Naive thymus-derived CD4-positive, alpha-beta T cell (primary cell): ENCODE measurements around the gene MAN1A2. TPM values are rescaled to one million over a fixed set of nuclear protein-coding genes. Genes with fewer than 3 reads are reported as not detected.

Experiments
- ATAC-seq: fragments of 150-1000 bp; cut with Tn5 transposase; 2 replicates; pipeline ENCODE4 v1.10.0; 2021; ENCODE audit warnings: mild to moderate bottlenecking, moderate library complexity
- CTCF ChIA-PET: fragments of 350-600 bp; sonication (Branson Sonifier 250); formaldehyde crosslinking; loops from one replicate; lab custom pipeline; 2021; ENCODE audit warnings: antibody characterized with exemption; lab: Charles Lee
- POLR2A ChIA-PET: fragments of 350-600 bp; sonication (Branson Sonifier 250); formaldehyde crosslinking; loops from one replicate; lab custom pipeline; 2021; ENCODE audit warnings: antibody characterized with exemption, inconsistent platforms; lab: Charles Lee
- DNase-seq, 9 donors: peaks; one replicate each; pipeline versions ENCODE4 v3.0.0 to v3.0.0-alpha.2; 2020 to 2022; ENCODE audit warnings: mixed read lengths in 1 of 9
- H3K27ac ChIP-seq: one replicate; pipeline ENCODE4 v1.7.0; 2013; ENCODE audit warnings: mild to moderate bottlenecking, low read depth, low read length, moderate library complexity
- H3K27me3 ChIP-seq, 2 donors: one replicate each; pipeline ENCODE4 v1.7.0; 2013; ENCODE audit warnings: low read length in 2 of 2, mild to moderate bottlenecking in 2 of 2, moderate library complexity in 2 of 2; ENCODE audit not compliant: control insufficient read depth in 2 of 2, insufficient read depth in 2 of 2
- H3K36me3 ChIP-seq, 3 experiments: 1 replicate in 2 of 3; 2 replicates in 1 of 3; pipeline ENCODE4 v1.7.0; 2013; ENCODE audit warnings: low read length in 3 of 3, mild to moderate bottlenecking in 3 of 3, moderate library complexity in 1 of 3; ENCODE audit not compliant: insufficient read depth in 3 of 3, control insufficient read depth in 2 of 3
- H3K4me1 ChIP-seq, 2 donors: one replicate each; pipeline ENCODE4 v1.7.0; 2013; ENCODE audit warnings: low read length in 2 of 2, mild to moderate bottlenecking in 2 of 2, moderate library complexity in 1 of 2; ENCODE audit not compliant: control insufficient read depth in 2 of 2, insufficient read depth in 2 of 2
- H3K4me3 ChIP-seq: 2 replicates; pipeline ENCODE4 v1.7.0; 2013; ENCODE audit warnings: mild to moderate bottlenecking, low read length
- H3K9me3 ChIP-seq, 3 experiments: 1 replicate in 2 of 3; 2 replicates in 1 of 3; pipeline ENCODE4 v1.7.0; 2013; ENCODE audit warnings: low read length in 3 of 3; ENCODE audit not compliant: control insufficient read depth in 2 of 3
- H3K27ac Mint-ChIP-seq, 9 donors: one replicate each; pipeline ENCODE4 v1.8.0; 2020 to 2022; ENCODE audit warnings: mixed read lengths in 9 of 9, mild to moderate bottlenecking in 8 of 9, moderate library complexity in 5 of 9, inconsistent platforms in 2 of 9
- H3K27me3 Mint-ChIP-seq, 5 donors: one replicate each; pipeline ENCODE4 v1.8.0; 2021 to 2022; ENCODE audit warnings: mixed read lengths in 5 of 5, mild to moderate bottlenecking in 1 of 5
- H3K36me3 Mint-ChIP-seq, 5 donors: one replicate each; pipeline ENCODE4 v1.8.0; 2020 to 2022; ENCODE audit warnings: mixed read lengths in 5 of 5, mild to moderate bottlenecking in 3 of 5, inconsistent platforms in 1 of 5
- H3K4me1 Mint-ChIP-seq, 7 donors: one replicate each; pipeline ENCODE4 v1.8.0; 2020 to 2022; ENCODE audit warnings: mixed read lengths in 7 of 7, mild to moderate bottlenecking in 3 of 7, inconsistent platforms in 1 of 7
- H3K4me3 Mint-ChIP-seq, 10 donors: one replicate each; pipeline ENCODE4 v1.8.0; 2020 to 2022; ENCODE audit warnings: mild to moderate bottlenecking in 10 of 10, mixed read lengths in 10 of 10, moderate library complexity in 6 of 10, inconsistent platforms in 2 of 10
- H3K9me3 Mint-ChIP-seq, 11 donors: one replicate each; pipeline ENCODE4 v1.8.0; 2020 to 2022; ENCODE audit warnings: mixed read lengths in 11 of 11, mild to moderate bottlenecking in 4 of 11, inconsistent platforms in 1 of 11, moderate library complexity in 1 of 11
- intact Hi-C, 2 donors: fragments of 100-400 bp; cut with micrococcal nuclease; formaldehyde crosslinking; loops; one replicate each; pipeline ENCODE4 v1.15.1; 2023
- polyA plus RNA-seq, 2 donors: library from polyadenylated mRNA; unstranded; fragments of 300-500 nt; fragmentation: Illumina TruSeq; gene quantifications; one replicate each; pipeline ENCODE4 v1.2.3, GENCODE V29; 2021
- total RNA-seq, 6 experiments: library from RNA in 5 of 6; stranded (reverse) in 5 of 6; gene quantifications; 1 replicate in 5 of 6; 2 replicates in 1 of 6; pipeline ENCODE4 v1.2.3 and lab custom pipeline; 2021 to 2026

MAN1A2 gene
- total and polyA plus RNA-seq, 7 experiments from 2014 or later: 10.5 to 63.4 (median 41.6) TPM

- Mint-ChIP-seq H3K27me3 (no peaks in the 10 kb centered on the region), H3K36me3 (peaks cover 17 to 77% (median 56%) of the 10 kb centered on the region in 5 donors), H3K27ac (no peak overlapping the region), H3K9me3 (peaks cover 0 to 39% (median 9%) of the 10 kb centered on the region in 11 donors), H3K4me1 (peaks cover 5 to 52% (median 29%) of the 10 kb centered on the region in 7 donors), H3K4me3 (no peak overlapping the region)
- no peaks in the 10 kb centered on the region for H3K4me1 ChIP-seq
- ATAC-seq (no peak), DNase-seq (no peak)
- peaks cover 0 to 23% (median 0%) of the 10 kb centered on the region in 3 experiments for H3K36me3 ChIP-seq
- ChIA-PET CTCF (interaction anchor here (0.6 kb wide), 1 partner anchor 65 kb away, joined by 3 read pairs; no protein-coding TSS in a partner anchor), POLR2A (no interaction called here)
- no peaks in the 10 kb centered on the region for H3K27me3 ChIP-seq
- H3K27ac ChIP-seq: no peak overlapping the region
- no peak overlapping the region for H3K4me3 ChIP-seq
- intact Hi-C loops: no loop called here
- H3K9me3 ChIP-seq: no peaks in the 10 kb centered on the region
Observed at GRCh38 chr1:117405042-117405441, 37.8 kb downstream of the MAN1A2 start.

GRCh38 chr1:117412472-117412871 lies 45.2 kb downstream of the MAN1A2 start:
- Mint-ChIP-seq H3K4me3 (no peak overlapping the region), H3K4me1 (peaks cover 0 to 59% (median 12%) of the 10 kb centered on the region in 7 donors), H3K9me3 (peaks cover 0 to 5% (median 0%) of the 10 kb centered on the region in 11 donors), H3K27me3 (no peaks in the 10 kb centered on the region), H3K36me3 (peaks cover 10 to 79% (median 65%) of the 10 kb centered on the region in 5 donors), H3K27ac (no peak overlapping the region)
- CTCF ChIA-PET: no interaction called here
- Histone ChIP-seq H3K36me3 (peaks cover 0 to 18% (median 0%) of the 10 kb centered on the region in 3 experiments), H3K4me3 (no peak overlapping the region), H3K4me1 (no peaks in the 10 kb centered on the region), H3K27ac (no peak overlapping the region), H3K9me3 (no peaks in the 10 kb centered on the region), H3K27me3 (no peaks in the 10 kb centered on the region)
- ATAC-seq (no peak), DNase-seq (no peak)
- POLR2A ChIA-PET: interaction anchor here (0.8 kb wide), 1 partner anchor 657 kb away, joined by 3 read pairs; no protein-coding TSS in a partner anchor
- intact Hi-C loops: loop anchor here in 1 of 2 donors (5.0 kb wide), 1 partner anchor 45 kb away; the partner anchor contains the start of gene MAN1A2

GRCh38 chr1:117413412-117413811 lies 46.2 kb downstream of the MAN1A2 start:
- CTCF ChIA-PET: no interaction called here
- no peak for DNase-seq
- H3K4me1 ChIP-seq: no peaks in the 10 kb centered on the region
- no peak overlapping the region for H3K4me3 ChIP-seq
- POLR2A ChIA-PET: interaction anchor here (0.8 to 1.0 kb wide), 2 partner anchors 47 to 658 kb away, joined by 3 read pairs; no protein-coding TSS in a partner anchor
- no peak overlapping the region for H3K4me3 Mint-ChIP-seq
- intact Hi-C loops: loop anchor here in 1 of 2 donors (5.0 kb wide), 1 partner anchor 46 kb away; the partner anchor contains the start of gene MAN1A2
- H3K27me3 Mint-ChIP-seq: no peaks in the 10 kb centered on the region
- no peak overlapping the region for H3K27ac ChIP-seq
- H3K27me3 ChIP-seq: no peaks in the 10 kb centered on the region
- no peak overlapping the region for H3K27ac Mint-ChIP-seq
- no peaks in the 10 kb centered on the region for H3K9me3 ChIP-seq
- peaks cover 0 to 15% (median 0%) of the 10 kb centered on the region in 3 experiments for H3K36me3 ChIP-seq
- H3K9me3 Mint-ChIP-seq: peaks cover 0 to 5% (median 0%) of the 10 kb centered on the region in 11 donors
- no peak for ATAC-seq
- H3K36me3 Mint-ChIP-seq: peaks cover 10 to 73% (median 67%) of the 10 kb centered on the region in 5 donors
- peaks cover 0 to 56% (median 16%) of the 10 kb centered on the region in 7 donors for H3K4me1 Mint-ChIP-seq

- POLR2A ChIA-PET: no interaction called here
Observed at GRCh38 chr1:117414943-117415342, 47.7 kb downstream of the MAN1A2 start.

GRCh38 chr1:117416004-117416403 lies 48.8 kb downstream of the MAN1A2 start:
- peaks cover 10 to 75% (median 71%) of the 10 kb centered on the region in 5 donors for H3K36me3 Mint-ChIP-seq
- H3K27me3 Mint-ChIP-seq: no peaks in the 10 kb centered on the region
- intact Hi-C loops: no loop called here
- no peaks in the 10 kb centered on the region for H3K4me1 ChIP-seq
- ATAC-seq: no peak
- H3K36me3 ChIP-seq: peaks cover 0 to 20% (median 4%) of the 10 kb centered on the region in 3 experiments
- ChIA-PET POLR2A (no interaction called here), CTCF (no interaction called here)
- H3K4me3 Mint-ChIP-seq: no peak overlapping the region
- no peak for DNase-seq
- H3K4me3 ChIP-seq: no peak overlapping the region
- H3K9me3 Mint-ChIP-seq: peaks cover 0 to 5% (median 0%) of the 10 kb centered on the region in 11 donors
- no peaks in the 10 kb centered on the region for H3K27me3 ChIP-seq
- H3K27ac ChIP-seq: no peak overlapping the region
- H3K27ac Mint-ChIP-seq: no peak overlapping the region
- H3K9me3 ChIP-seq: no peaks in the 10 kb centered on the region
- H3K4me1 Mint-ChIP-seq: peaks cover 3 to 57% (median 24%) of the 10 kb centered on the region in 7 donors

More at GRCh38 chr1:117414943-117415342, 47.7 kb downstream of the MAN1A2 start:
- Mint-ChIP-seq H3K36me3 (peaks cover 10 to 71% (median 70%) of the 10 kb centered on the region in 5 donors), H3K27ac (no peak overlapping the region), H3K9me3 (peaks cover 0 to 5% (median 0%) of the 10 kb centered on the region in 11 donors), H3K4me1 (peaks cover 2 to 57% (median 21%) of the 10 kb centered on the region in 7 donors), H3K27me3 (no peaks in the 10 kb centered on the region), H3K4me3 (no peak overlapping the region)
- intact Hi-C loops: loop anchor here in 1 of 2 donors (5.0 kb wide), 1 partner anchor 48 kb away; the partner anchor contains the start of gene MAN1A2
- ATAC-seq: no peak
- H3K27me3 ChIP-seq: no peaks in the 10 kb centered on the region
- no peak overlapping the region for H3K4me3 ChIP-seq
- peaks cover 0 to 15% (median 0%) of the 10 kb centered on the region in 3 experiments for H3K36me3 ChIP-seq
- no peak for DNase-seq
- CTCF ChIA-PET: no interaction called here
- no peaks in the 10 kb centered on the region for H3K9me3 ChIP-seq
- no peaks in the 10 kb centered on the region for H3K4me1 ChIP-seq
- no peak overlapping the region for H3K27ac ChIP-seq

GRCh38 chr1:117416546-117417125 lies 49.4 kb downstream of the MAN1A2 start:
- intact Hi-C loops: no loop called here
- peaks cover 10 to 72% (median 68%) of the 10 kb centered on the region in 5 donors for H3K36me3 Mint-ChIP-seq
- ChIA-PET POLR2A (no interaction called here), CTCF (no interaction called here)
- Histone ChIP-seq H3K9me3 (no peaks in the 10 kb centered on the region), H3K27me3 (no peaks in the 10 kb centered on the region), H3K36me3 (peaks cover 0 to 20% (median 4%) of the 10 kb centered on the region in 3 experiments), H3K4me3 (no peak overlapping the region), H3K4me1 (no peaks in the 10 kb centered on the region), H3K27ac (no peak overlapping the region)
- peaks cover 0 to 5% (median 0%) of the 10 kb centered on the region in 11 donors for H3K9me3 Mint-ChIP-seq
- peaks cover 4 to 57% (median 24%) of the 10 kb centered on the region in 7 donors for H3K4me1 Mint-ChIP-seq
- no peaks in the 10 kb centered on the region for H3K27me3 Mint-ChIP-seq
- no peak overlapping the region for H3K4me3 Mint-ChIP-seq
- DNase-seq (no peak), ATAC-seq (no peak)
- H3K27ac Mint-ChIP-seq: peak overlapping the region in 3 of 9 donors; percentile 1 to 26 (median 9)
